IMR-90 (cell line): ENCODE measurements around the gene ZNF611. TPM values are rescaled to one million over a fixed set of nuclear protein-coding genes. Genes with fewer than 3 reads are reported as not detected.

ENCODE experiments used
- ATAC-seq: fragments of 200-7000 bp; cut with Tn5 transposase; 2 replicates; pipeline ENCODE4 v1.9.1; 2020; ENCODE audit warnings: low read depth, mild to moderate bottlenecking, moderate library complexity
- BruUV-seq: library from RNA; stranded (reverse); fragments of 400-500 nt; replicated peaks from 2 replicates; lab custom pipeline; 2021; lab: Mats Ljungman, UMichigan
- CTCF ChIA-PET: fragments of 300-600 bp; formaldehyde crosslinking; extraction: SDS; loops from one replicate; lab custom pipeline; 2021; ENCODE audit warnings: antibody characterized with exemption; lab: Yijun Ruan, JAX
- POLR2A ChIA-PET: fragments of 300-600 bp; sonication (Branson Sonifier 250); formaldehyde crosslinking; loops from one replicate; lab custom pipeline; 2022; ENCODE audit warnings: antibody characterized with exemption; ENCODE audit not compliant: unreplicated experiment; lab: Charles Lee
- DNase-seq: peaks from one replicate; pipeline ENCODE4 v3.0.0; 2013
- H2AFZ ChIP-seq: replicated peaks from 2 replicates; pipeline ENCODE3; 2013; ENCODE audit warnings: low read length, mild to moderate bottlenecking; ENCODE audit not compliant: poor library complexity
- H2AK5ac ChIP-seq: 2 replicates; pipeline ENCODE4 v1.6.1; 2013; ENCODE audit warnings: low read depth, low read length, inconsistent platforms
- H2AK9ac ChIP-seq: replicated peaks from 2 replicates; pipeline ENCODE3; 2013; ENCODE audit warnings: mild to moderate bottlenecking, low read depth, low read length, moderate library complexity; ENCODE audit not compliant: poor library complexity
- H2BK120ac ChIP-seq: 2 replicates; pipeline ENCODE4 v1.6.1; 2013; ENCODE audit warnings: low read depth, low read length, inconsistent platforms
- H2BK15ac ChIP-seq: 3 replicates; pipeline ENCODE4 v1.6.1; 2013; ENCODE audit warnings: low read depth, low read length, inconsistent platforms
- H2BK20ac ChIP-seq: 2 replicates; pipeline ENCODE4 v1.6.1; 2013; ENCODE audit warnings: low read depth, mild to moderate bottlenecking, inconsistent platforms, low read length, moderate library complexity
- H2BK5ac ChIP-seq: 2 replicates; pipeline ENCODE4 v1.6.1; 2013; ENCODE audit warnings: mild to moderate bottlenecking, low read depth, low read length, inconsistent platforms; ENCODE audit not compliant: poor library complexity, severe bottlenecking
- H3K14ac ChIP-seq: replicated peaks from 2 replicates; pipeline ENCODE4 v1.6.1; 2013; ENCODE audit warnings: low read depth, low read length, inconsistent platforms
- H3K18ac ChIP-seq: 2 replicates; pipeline ENCODE4 v1.6.1; 2013; ENCODE audit warnings: low read depth, low read length, control low read depth
- H3K23ac ChIP-seq: 2 replicates; pipeline ENCODE4 v1.6.1; 2013; ENCODE audit warnings: low read depth, low read length, inconsistent platforms
- H3K27ac ChIP-seq: 2 replicates; pipeline ENCODE4 v1.5.1; 2013; ENCODE audit warnings: mild to moderate bottlenecking, control low read depth, low read length; ENCODE audit not compliant: insufficient read depth
- H3K27me3 ChIP-seq: 2 replicates; pipeline ENCODE4 v1.6.1; 2013; ENCODE audit warnings: low read length; ENCODE audit not compliant: control insufficient read depth, insufficient read depth
- H3K36me3 ChIP-seq: 2 replicates; pipeline ENCODE4 v1.6.1; 2013; ENCODE audit warnings: low read length, mixed read lengths; ENCODE audit not compliant: control insufficient read depth, insufficient read depth
- H3K4ac ChIP-seq: 2 replicates; pipeline ENCODE4 v1.6.1; 2013; ENCODE audit warnings: low read depth, low read length, inconsistent platforms
- H3K4me1 ChIP-seq: 2 replicates; pipeline ENCODE4 v1.6.1; 2013; ENCODE audit warnings: low read length, mixed read lengths; ENCODE audit not compliant: control insufficient read depth, insufficient read depth
- H3K4me2 ChIP-seq: 2 replicates; pipeline ENCODE4 v1.6.1; 2013; ENCODE audit warnings: low read depth, mild to moderate bottlenecking, control low read depth, low read length, moderate library complexity
- H3K4me3 ChIP-seq: 2 replicates; pipeline ENCODE4 v1.5.1; 2013; ENCODE audit warnings: low read depth, mild to moderate bottlenecking, control low read depth, low read length, moderate library complexity; ENCODE audit not compliant: insufficient read depth
- H3K56ac ChIP-seq: 2 replicates; pipeline ENCODE4 v1.6.1; 2013; ENCODE audit warnings: low read length, inconsistent platforms; ENCODE audit not compliant: insufficient read depth; ENCODE audit errors: extremely low read depth
- H3K79me1 ChIP-seq, 2 experiments: 2 replicates each; pipeline ENCODE4 v1.6.1; 2013; ENCODE audit warnings: low read length in 2 of 2, inconsistent platforms in 1 of 2, low read depth in 1 of 2
- H3K9ac ChIP-seq: 2 replicates; pipeline ENCODE4 v1.6.1; 2013; ENCODE audit warnings: low read depth, low read length, control low read depth
- H3K9me1 ChIP-seq: 2 replicates; pipeline ENCODE4 v1.6.1; 2013; ENCODE audit warnings: low read length, inconsistent platforms; ENCODE audit not compliant: insufficient read depth
- H3K9me3 ChIP-seq: 2 replicates; pipeline ENCODE4 v1.6.1; 2013; ENCODE audit warnings: low read length; ENCODE audit not compliant: control insufficient read depth, insufficient read depth
- H4K20me1 ChIP-seq: 2 replicates; pipeline ENCODE4 v1.6.1; 2013; ENCODE audit warnings: low read length, inconsistent platforms; ENCODE audit not compliant: insufficient read depth
- H4K5ac ChIP-seq: 2 replicates; pipeline ENCODE4 v1.6.1; 2013; ENCODE audit warnings: mild to moderate bottlenecking, low read depth, low read length, control low read depth
- H4K8ac ChIP-seq, 2 experiments: 2 replicates each; pipeline ENCODE4 v1.6.1; 2013; ENCODE audit warnings: low read depth in 2 of 2, low read length in 2 of 2, control low read depth in 1 of 2, inconsistent platforms in 1 of 2
- H4K91ac ChIP-seq: 2 replicates; pipeline ENCODE4 v1.6.1; 2013; ENCODE audit warnings: low read depth, low read length, inconsistent platforms; ENCODE audit not compliant: insufficient read depth
- CEBPB ChIP-seq: IDR thresholded peaks from 2 replicates; pipeline ENCODE4 v1.6.1; 2012; ENCODE audit warnings: low read depth, low read length, improper control_type of control experiment
- MAFK ChIP-seq: IDR thresholded peaks from 2 replicates; pipeline ENCODE4 v1.6.1; 2012; ENCODE audit warnings: low read depth, low read length, improper control_type of control experiment
- MAZ ChIP-seq: IDR thresholded peaks from 2 replicates; pipeline ENCODE4 v1.6.1; 2012; ENCODE audit warnings: low read depth, mild to moderate bottlenecking, low read length, improper control_type of control experiment, moderate library complexity, borderline replicate concordance
- POLR2A ChIP-seq: IDR thresholded peaks from 2 replicates; pipeline ENCODE4 v1.6.1; 2012; ENCODE audit warnings: mild to moderate bottlenecking, low read depth, low read length
- WGBS, 2 experiments: methylation state at CpG; one replicate each; pipeline versions ENCODE4 v1.1.5 to v1.1.7; 2013; ENCODE audit warnings: missing lambda C conversion rate in 2 of 2; ENCODE audit not compliant: insufficient read length in 1 of 2; ENCODE audit errors: extremely low coverage in 2 of 2; 5-methylcytosine and 5-hydroxymethylcytosine counted together
- dilution Hi-C: fragments of 300-500 bp; cut with HindIII; formaldehyde crosslinking; loops from one replicate; pipeline ENCODE4 v1.14.3; 2018; ENCODE audit warnings: low sequenced_read_pairs; ENCODE audit not compliant: unreplicated experiment
- in situ Hi-C: fragments of 300-500 bp; cut with MboI; formaldehyde crosslinking; loops from 3 replicates; pipeline ENCODE4 v1.14.3; 2019; ENCODE audit warnings: low sequenced_read_pairs, inconsistent platforms, mixed read lengths
- intact Hi-C: fragments of 100-400 bp; cut with micrococcal nuclease; formaldehyde crosslinking; loops from 2 replicates; pipeline ENCODE4 v1.10.0; 2022
- polyA plus RNA-seq, 3 experiments: library from polyadenylated mRNA; depleted of rRNA; stranded (reverse); fragments of >200 nt; gene quantifications; 2 replicates each; pipeline ENCODE4 v1.2.3, GENCODE V29; 2012; ENCODE audit warnings: low replicate concordance in 1 of 3
- total RNA-seq: library from RNA; depleted of rRNA; stranded (reverse); fragments of >200 nt; gene quantifications from 2 replicates; pipeline ENCODE4 v1.2.3, GENCODE V29; 2012

The ZNF611 gene
- total and polyA plus RNA-seq, 2 of the 4 experiments (the other 2 are of a cell fraction), result 3.8 to 8.8 TPM

- no TSS peak for BruUV-seq
- H3K18ac ChIP-seq, result no peak overlapping the region
- H3K27ac ChIP-seq, result no peak overlapping the region
These were observed 30.9 kb downstream of the ZNF611 start for GRCh38 chr19:52703917-52704316.

More at GRCh38 chr19:52703917-52704316, 30.9 kb downstream of the ZNF611 start:
- CTCF ChIA-PET, result no interaction called here
- Histone ChIP-seq H2BK20ac (no peak overlapping the region), H3K79me1 (no peaks in the 10 kb centered on the region), H3K9me3 (peaks cover 21% of the 10 kb centered on the region), H4K8ac (no peak overlapping the region), H4K20me1 (no peaks in the 10 kb centered on the region), H3K4me3 (no peak overlapping the region), H2BK5ac (no peak overlapping the region), H2AK9ac (no peak overlapping the region), H3K36me3 (peaks cover 29% of the 10 kb centered on the region), H2BK15ac (no peak overlapping the region), H3K27me3 (no peaks in the 10 kb centered on the region), H3K9me1 (no peaks in the 10 kb centered on the region), H3K4me2 (no peak overlapping the region), H4K5ac (no peak overlapping the region), H3K14ac (no peak overlapping the region), H2AK5ac (no peak overlapping the region), H2AFZ (no peak overlapping the region), H2BK120ac (no peak overlapping the region), H3K56ac (no peak overlapping the region), H3K9ac (no peak overlapping the region), H3K4ac (no peak overlapping the region), H3K23ac (no peak overlapping the region), H4K91ac (no peak overlapping the region), H3K4me1 (no peaks in the 10 kb centered on the region)
- dilution Hi-C loops, result no loop called here
- DNase-seq (no peak), ATAC-seq (no peak)
- no CpG with 5 or more reads among the region's 4 CpGs for WGBS, 2 experiments
- intact Hi-C loops, result no loop called here
- in situ Hi-C loops, result no loop called here
- POLR2A ChIA-PET, result no interaction called here
- TF ChIP-seq CEBPB (no peak), POLR2A (no peak), MAZ (no peak), MAFK (no peak)
